HG03432 (cell line): ENCODE measurements around the gene RSPH3.

Experiments used
- ATAC-seq: cut with Tn5 transposase; IDR thresholded peaks from one replicate; pipeline ENCODE4 v1.9.1; 2021; ENCODE audit warnings: mild to moderate bottlenecking, moderate library complexity; ENCODE audit not compliant: unreplicated experiment

Gene RSPH3

GRCh38 chr6:158938811-158939254, 61.2 kb downstream of the RSPH3 start:
- ATAC-seq: no peak

- ATAC-seq: no peak
Measured at GRCh38 chr6:158938220-158938619, 61.8 kb downstream of the RSPH3 start.

- no peak for ATAC-seq
Measured at GRCh38 chr6:158934157-158934556, 65.8 kb downstream of the RSPH3 start.

- no peak for ATAC-seq
Measured at GRCh38 chr6:158933079-158933595, 66.9 kb downstream of the RSPH3 start.

- no peak for ATAC-seq
Measured at GRCh38 chr6:158928068-158928467, 71.9 kb downstream of the RSPH3 start.

- no peak for ATAC-seq
Measured at GRCh38 chr6:158926414-158926813, 73.6 kb downstream of the RSPH3 start.

- no peak for ATAC-seq
Measured at GRCh38 chr6:158924499-158925455, 75.2 kb downstream of the RSPH3 start.

GRCh38 chr6:158923805-158924498, 76.0 kb downstream of the RSPH3 start:
- ATAC-seq: no peak
